ENCODE data around the gene CFD. TPM values are rescaled to one million over a fixed set of nuclear protein-coding genes. Genes with fewer than 3 reads are reported as not detected.

CFD gene
- total RNA-seq, 1 experiment from 2014 or later, result 8.0 TPM

GRCh38 chr19:810883-811489 lies 48.5 kb upstream of the CFD start:
- CTCF ChIA-PET, result no interaction called here
- peaks cover 46% of the 10 kb centered on the region for H3F3A ChIP-seq (ENCODE audit: insufficient read depth, low read depth)
- H3K4me2 ChIP-seq, result no peak overlapping the region
- no peaks in the 10 kb centered on the region for H3K4me1 ChIP-seq (replicated peaks; ENCODE audit: insufficient read depth)
- H3K4me3 ChIP-seq, result no peak overlapping the region
- no peaks in the 10 kb centered on the region for H3K27me3 ChIP-seq (ENCODE audit: insufficient read depth, low read depth)
- intact Hi-C loops (cut with micrococcal nuclease; ENCODE audit: unreplicated experiment), result no loop called here
- no peak for DNase-seq
- no peak for TF ChIP-seq EZH2 (IDR thresholded peaks at IDR 0.05; ENCODE audit: low read depth)
- TF ChIP-seq, protein P1, sequence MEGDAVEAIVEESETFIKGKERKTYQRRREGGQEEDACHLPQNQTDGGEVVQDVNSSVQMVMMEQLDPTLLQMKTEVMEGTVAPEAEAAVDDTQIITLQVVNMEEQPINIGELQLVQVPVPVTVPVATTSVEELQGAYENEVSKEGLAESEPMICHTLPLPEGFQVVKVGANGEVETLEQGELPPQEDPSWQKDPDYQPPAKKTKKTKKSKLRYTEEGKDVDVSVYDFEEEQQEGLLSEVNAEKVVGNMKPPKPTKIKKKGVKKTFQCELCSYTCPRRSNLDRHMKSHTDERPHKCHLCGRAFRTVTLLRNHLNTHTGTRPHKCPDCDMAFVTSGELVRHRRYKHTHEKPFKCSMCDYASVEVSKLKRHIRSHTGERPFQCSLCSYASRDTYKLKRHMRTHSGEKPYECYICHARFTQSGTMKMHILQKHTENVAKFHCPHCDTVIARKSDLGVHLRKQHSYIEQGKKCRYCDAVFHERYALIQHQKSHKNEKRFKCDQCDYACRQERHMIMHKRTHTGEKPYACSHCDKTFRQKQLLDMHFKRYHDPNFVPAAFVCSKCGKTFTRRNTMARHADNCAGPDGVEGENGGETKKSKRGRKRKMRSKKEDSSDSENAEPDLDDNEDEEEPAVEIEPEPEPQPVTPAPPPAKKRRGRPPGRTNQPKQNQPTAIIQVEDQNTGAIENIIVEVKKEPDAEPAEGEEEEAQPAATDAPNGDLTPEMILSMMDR (conservative IDR thresholded peaks at IDR 0.05), result no peak
- peaks cover 32% of the 10 kb centered on the region for H3K79me2 ChIP-seq (ENCODE audit: low read depth)
- peaks cover 10% of the 10 kb centered on the region for H3K36me3 ChIP-seq (ENCODE audit: low read depth)
- TSS peak; percentile 15 for BruUV-seq (replicated peaks)
- peaks cover 57% of the 10 kb centered on the region for H4K20me1 ChIP-seq (ENCODE audit: insufficient read depth)
- no peak overlapping the region for H3K27ac ChIP-seq
- H3K9me3 ChIP-seq (ENCODE audit: insufficient read depth, low read depth), result no peaks in the 10 kb centered on the region
- POLR2A ChIA-PET (ENCODE audit: unreplicated experiment), result no interaction called here
- no peaks in the 10 kb centered on the region for H3K9me2 ChIP-seq (ENCODE audit: insufficient read depth)
- H2AFZ ChIP-seq, result no peak overlapping the region

- no peak overlapping the region for H3K4me2 ChIP-seq
- peaks cover 51% of the 10 kb centered on the region for H4K20me1 ChIP-seq (ENCODE audit: insufficient read depth)
- no peak for TF ChIP-seq EZH2 (IDR thresholded peaks at IDR 0.05; ENCODE audit: low read depth)
- TF ChIP-seq, protein P1 (conservative IDR thresholded peaks at IDR 0.05), result no peak
- CTCF ChIA-PET, result no interaction called here
- no peak overlapping the region for H3K4me3 ChIP-seq
- no TSS peak for BruUV-seq (replicated peaks)
- peaks cover 29% of the 10 kb centered on the region for H3K79me2 ChIP-seq (ENCODE audit: low read depth)
- DNase-seq, result no peak
- intact Hi-C loops (cut with micrococcal nuclease; ENCODE audit: unreplicated experiment), result no loop called here
- peaks cover 46% of the 10 kb centered on the region for H3F3A ChIP-seq (ENCODE audit: insufficient read depth, low read depth)
- H3K27ac ChIP-seq, result no peak overlapping the region
- H2AFZ ChIP-seq, result no peak overlapping the region
- H3K9me3 ChIP-seq (ENCODE audit: insufficient read depth, low read depth), result no peaks in the 10 kb centered on the region
- H3K9me2 ChIP-seq (ENCODE audit: insufficient read depth), result no peaks in the 10 kb centered on the region
- POLR2A ChIA-PET (ENCODE audit: unreplicated experiment), result no interaction called here
- H3K4me1 ChIP-seq (replicated peaks; ENCODE audit: insufficient read depth), result no peaks in the 10 kb centered on the region
- peaks cover 10% of the 10 kb centered on the region for H3K36me3 ChIP-seq (ENCODE audit: low read depth)
- H3K27me3 ChIP-seq (ENCODE audit: insufficient read depth, low read depth), result no peaks in the 10 kb centered on the region
Measured at GRCh38 chr19:811506-812048, 47.9 kb upstream of the CFD start.

- Histone ChIP-seq H3K9me3 (ENCODE audit: insufficient read depth, low read depth) (no peaks in the 10 kb centered on the region), H3K27me3 (ENCODE audit: insufficient read depth, low read depth) (no peaks in the 10 kb centered on the region), H3K4me2 (no peak overlapping the region), H3F3A (ENCODE audit: insufficient read depth, low read depth) (peaks cover 44% of the 10 kb centered on the region), H4K20me1 (ENCODE audit: insufficient read depth) (peaks cover 45% of the 10 kb centered on the region), H3K4me1 (replicated peaks; ENCODE audit: insufficient read depth) (no peaks in the 10 kb centered on the region), H3K27ac (no peak overlapping the region), H2AFZ (no peak overlapping the region), H3K9me2 (ENCODE audit: insufficient read depth) (no peaks in the 10 kb centered on the region), H3K79me2 (ENCODE audit: low read depth) (peaks cover 23% of the 10 kb centered on the region), H3K4me3 (no peak overlapping the region), H3K36me3 (ENCODE audit: low read depth) (peaks cover 10% of the 10 kb centered on the region; the same call in 1 of the 2 replicates)
- BruUV-seq (replicated peaks), result no TSS peak
- ChIA-PET CTCF (no interaction called here), POLR2A (ENCODE audit: unreplicated experiment) (no interaction called here)
- DNase-seq, result no peak
- TF ChIP-seq, protein P1 (conservative IDR thresholded peaks at IDR 0.05), result no peak
- TF ChIP-seq EZH2 (IDR thresholded peaks at IDR 0.05; ENCODE audit: low read depth), result no peak
- intact Hi-C loops (cut with micrococcal nuclease; ENCODE audit: unreplicated experiment), result no loop called here
Measured at GRCh38 chr19:812049-812746, 47.3 kb upstream of the CFD start.
